K562 (cell line): Measurements from ENCODE around the gene COG4. TPM values are rescaled to one million over a fixed set of nuclear protein-coding genes. Genes with fewer than 3 reads are reported as not detected.

Experiments used
- ARHGAP35 ChIP-seq: fragments of 450-650 bp; IDR thresholded peaks from 2 replicates; pipeline ENCODE4 v1.6.1; 2018; ENCODE audit not compliant: partially characterized antibody
- CBFA2T2 ChIP-seq: fragments of 450-650 bp; conservative IDR thresholded peaks from 2 replicates; pipeline ENCODE4 v1.6.1; 2017; ENCODE audit warnings: mild to moderate bottlenecking
- COPS2 ChIP-seq: fragments of 450-650 bp; conservative IDR thresholded peaks from 2 replicates; pipeline ENCODE4 v1.6.1; 2016; ENCODE audit warnings: mild to moderate bottlenecking, moderate library complexity
- E2F5 ChIP-seq: sonication (generic); formaldehyde crosslinking; IDR thresholded peaks from 2 replicates; pipeline ENCODE4 v1.8.0; 2022; ENCODE audit warnings: mild to moderate bottlenecking, missing genetic modification reagents
- ELF4 ChIP-seq: fragments of 450-650 bp; formaldehyde crosslinking; IDR thresholded peaks from 2 replicates; pipeline ENCODE4 v1.4.0; 2022; ENCODE audit warnings: missing genetic modification characterization
- ERF ChIP-seq: fragments of 450-650 bp; formaldehyde crosslinking; IDR thresholded peaks from 2 replicates; pipeline ENCODE4 v1.4.0; 2020; ENCODE audit warnings: mild to moderate bottlenecking, mixed read lengths
- ETV5 ChIP-seq: sonication (generic); formaldehyde crosslinking; IDR thresholded peaks from 2 replicates; pipeline ENCODE4 v1.4.0; 2020; ENCODE audit warnings: low read depth, mild to moderate bottlenecking, missing genetic modification reagents
- L3MBTL2 ChIP-seq: fragments of 450-650 bp; IDR thresholded peaks from 2 replicates; pipeline ENCODE4 v1.6.1; 2016; ENCODE audit warnings: mild to moderate bottlenecking, moderate library complexity
- NBN ChIP-seq: fragments of 450-650 bp; IDR thresholded peaks from 2 replicates; pipeline ENCODE4 v1.6.1; 2016; ENCODE audit warnings: low read depth, mild to moderate bottlenecking
- NCOR1 ChIP-seq: fragments of 450-650 bp; IDR thresholded peaks from 2 replicates; pipeline ENCODE4 v1.6.1; 2016; ENCODE audit warnings: mild to moderate bottlenecking, moderate library complexity
- NFXL1 ChIP-seq: fragments of 450-650 bp; formaldehyde crosslinking; IDR thresholded peaks from 2 replicates; pipeline ENCODE4 v1.4.0; 2021; ENCODE audit warnings: mild to moderate bottlenecking
- PHB ChIP-seq: fragments of 250-450 bp; sonication (Bioruptor Pico); IDR thresholded peaks from 2 replicates; pipeline ENCODE4 v1.5.0; 2021
- PHF21A ChIP-seq: fragments of 450-650 bp; IDR thresholded peaks from 2 replicates; pipeline ENCODE4 v1.6.1; 2017; ENCODE audit warnings: low read depth, borderline replicate concordance
- POLR3A ChIP-seq: IDR thresholded peaks from 2 replicates; pipeline ENCODE4 v1.6.1; 2011; ENCODE audit warnings: borderline replicate concordance, mild to moderate bottlenecking, moderate library complexity; ENCODE audit not compliant: insufficient read length, insufficient read depth; ENCODE audit errors: extremely low read depth
- POLR3G ChIP-seq: IDR thresholded peaks from 2 replicates; pipeline ENCODE4 v1.6.1; 2011; ENCODE audit not compliant: insufficient read length, insufficient replicate concordance; ENCODE audit errors: extremely low read depth
- RCOR1 ChIP-seq, 2 experiments: IDR thresholded peaks; 2 replicates each; pipeline ENCODE4 v1.6.1; 2012; ENCODE audit warnings: low read depth in 2 of 2, low read length in 2 of 2, borderline replicate concordance in 1 of 2, improper control_type of control experiment in 1 of 2
- YBX1 ChIP-seq: fragments of 450-650 bp; IDR thresholded peaks from 2 replicates; pipeline ENCODE4 v1.7.1; 2016; ENCODE audit warnings: mild to moderate bottlenecking
- ZNF184 ChIP-seq: sonication (generic); formaldehyde crosslinking; IDR thresholded peaks from 2 replicates; pipeline ENCODE4 v1.5.0; 2020; ENCODE audit warnings: missing genetic modification reagents
- ZNF431 ChIP-seq: sonication (generic); formaldehyde crosslinking; IDR thresholded peaks from 2 replicates; pipeline ENCODE4 v1.8.0; 2022; ENCODE audit warnings: mild to moderate bottlenecking, missing genetic modification reagents
- ZNF583 ChIP-seq: fragments of 250-450 bp; sonication (Bioruptor Pico); IDR thresholded peaks from 2 replicates; pipeline ENCODE4 v1.4.0; 2020
- ZNF778 ChIP-seq: fragments of 450-650 bp; formaldehyde crosslinking; IDR thresholded peaks from 2 replicates; pipeline ENCODE4 v1.4.0; 2020; ENCODE audit warnings: mild to moderate bottlenecking, moderate library complexity
- ZZZ3 ChIP-seq: fragments of 450-650 bp; IDR thresholded peaks from 2 replicates; pipeline ENCODE4 v1.6.1; 2016; ENCODE audit warnings: antibody characterized with exemption, mild to moderate bottlenecking, moderate library complexity
- polyA plus RNA-seq, 8 experiments: library from polyadenylated mRNA; depleted of rRNA in 4 of 8; stranded (reverse) in 5 of 8; unstranded in 3 of 8; fragments of >200 nt; fragmentation: Nextera tagmentation in 2 of 8; fragmentation: Illumina TruSeq in 1 of 8; extraction: Ambion mirVana in 2 of 8; extraction: Trizol in 1 of 8; gene quantifications; 2 replicates each; pipeline versions ENCODE4 v1.2.1 to v1.2.3, GENCODE V29; 2011 to 2014; ENCODE audit warnings: inconsistent platforms in 1 of 8, missing spikeins in 1 of 8
- total RNA-seq, 7 experiments: library from RNA; depleted of rRNA in 6 of 7; stranded (reverse); fragments of >200 nt in 6 of 7; fragmentation: Illumina TruSeq in 2 of 7; extraction: Trizol in 2 of 7; gene quantifications; 2 replicates each; pipeline versions ENCODE4 v1.2.1 to v1.2.3, GENCODE V29; 2011 to 2021; ENCODE audit warnings: low replicate concordance in 1 of 7

COG4 gene
- total and polyA plus RNA-seq, 9 of the 15 experiments (the other 6 are each of a cell fraction or from before 2014, with no cell fraction given), result 13.7 to 73.9 (median 44.2) TPM

GRCh38 chr16:70438969-70439862 lies 84.1 kb downstream of the COG4 start, which contains the start of gene ST3GAL2 (continued):
- TF ChIP-seq ARHGAP35 (no peak), COPS2 (no peak), POLR3A (no peak), RCOR1 (IDR thresholded peaks at IDR 0.05; ENCODE audit: borderline replicate concordance in 1 of 2, low read depth in 2 of 2, low read length in 2 of 2) (peak in 1 of 2 experiments; percentile 20; a peak in 1 of 4 replicates), POLR3G (no peak), NBN (no peak), L3MBTL2 (peak; percentile 59), YBX1 (no peak), ZNF583 (peak; percentile 92), E2F5 (CRISPR knock-in tag) (no peak), CBFA2T2 (no peak), ELF4 (CRISPR knock-in tag) (peak; percentile 88), NFXL1 (CRISPR knock-in tag) (no peak), ZNF778 (CRISPR knock-in tag) (no peak), ZNF431 (CRISPR knock-in tag) (no peak), ZZZ3 (no peak), NCOR1 (no peak), PHF21A (no peak), PHB (CRISPR knock-in tag) (no peak), ERF (CRISPR knock-in tag) (0 out of 2 replicates have a peak, but pooled peaks have one; percentile 33), ETV5 (CRISPR knock-in tag) (no peak), ZNF184 (CRISPR knock-in tag) (no peak)
